MCF 10A (cell line): ENCODE results near the gene NHERF2. TPM values are rescaled to one million over a fixed set of nuclear protein-coding genes. Genes with fewer than 3 reads are reported as not detected.
"Not testable (repeated sequence)": the region's sequence is repeated elsewhere in the genome, so short reads cannot be mapped to it uniquely, and the experiment has no call there.

Experiments used
- BruUV-seq: library from RNA; stranded (reverse); fragments of 400-500 nt; replicated peaks from 2 replicates; lab custom pipeline; 2021; lab: Mats Ljungman, UMichigan
- CTCF ChIA-PET: fragments of 300-600 bp; sonication (Branson Sonifier 250); formaldehyde crosslinking; extraction: SDS; loops from one replicate; lab custom pipeline; 2021; ENCODE audit warnings: antibody characterized with exemption, inconsistent platforms; lab: Yijun Ruan, JAX
- POLR2A ChIA-PET: fragments of 300-600, 350-650 bp; sonication (Branson Sonifier 250); formaldehyde crosslinking; extraction: SDS; loops from one replicate; lab custom pipeline; 2020; ENCODE audit warnings: antibody characterized with exemption, inconsistent platforms; lab: Yijun Ruan, JAX
- DNase-seq: peaks from one replicate; pipeline ENCODE4 v3.0.0-alpha.2; 2018; ENCODE audit not compliant: unreplicated experiment
- H3K27ac Mint-ChIP-seq: one replicate; pipeline ENCODE4 v1.8.0; 2022; ENCODE audit warnings: mild to moderate bottlenecking, low read depth, mixed read lengths; ENCODE audit not compliant: unreplicated experiment
- H3K27me3 Mint-ChIP-seq: one replicate; pipeline ENCODE4 v1.8.0; 2022; ENCODE audit warnings: mixed read lengths; ENCODE audit not compliant: insufficient read depth, unreplicated experiment
- H3K36me3 Mint-ChIP-seq: one replicate; pipeline ENCODE4 v1.8.0; 2022; ENCODE audit warnings: mild to moderate bottlenecking, moderate library complexity, mixed read lengths; ENCODE audit not compliant: insufficient read depth, unreplicated experiment
- H3K4me1 Mint-ChIP-seq: one replicate; pipeline ENCODE4 v1.8.0; 2022; ENCODE audit warnings: mixed read lengths; ENCODE audit not compliant: insufficient read depth, unreplicated experiment
- H3K4me3 Mint-ChIP-seq: one replicate; pipeline ENCODE4 v1.8.0; 2022; ENCODE audit warnings: mild to moderate bottlenecking, moderate library complexity, mixed read lengths; ENCODE audit not compliant: unreplicated experiment
- H3K9me3 Mint-ChIP-seq: one replicate; pipeline ENCODE4 v1.8.0; 2022; ENCODE audit warnings: mixed read lengths; ENCODE audit not compliant: unreplicated experiment
- CTCF ChIP-seq: fragments of 200-600 bp; IDR thresholded peaks from one replicate; pipeline ENCODE4 v1.8.0; 2022; ENCODE audit warnings: antibody characterized with exemption, mild to moderate bottlenecking; ENCODE audit not compliant: unreplicated experiment
- intact Hi-C: fragments of 100-400 bp; cut with micrococcal nuclease; formaldehyde crosslinking; loops from 2 replicates; pipeline ENCODE4 v1.14.1; 2022
- total RNA-seq: library from RNA; stranded (reverse); gene quantifications from 2 replicates; pipeline ENCODE4 v1.2.3, GENCODE V29; 2022

Gene NHERF2
- total RNA-seq, 1 experiment from 2014 or later = 14.5 TPM

DNA sequence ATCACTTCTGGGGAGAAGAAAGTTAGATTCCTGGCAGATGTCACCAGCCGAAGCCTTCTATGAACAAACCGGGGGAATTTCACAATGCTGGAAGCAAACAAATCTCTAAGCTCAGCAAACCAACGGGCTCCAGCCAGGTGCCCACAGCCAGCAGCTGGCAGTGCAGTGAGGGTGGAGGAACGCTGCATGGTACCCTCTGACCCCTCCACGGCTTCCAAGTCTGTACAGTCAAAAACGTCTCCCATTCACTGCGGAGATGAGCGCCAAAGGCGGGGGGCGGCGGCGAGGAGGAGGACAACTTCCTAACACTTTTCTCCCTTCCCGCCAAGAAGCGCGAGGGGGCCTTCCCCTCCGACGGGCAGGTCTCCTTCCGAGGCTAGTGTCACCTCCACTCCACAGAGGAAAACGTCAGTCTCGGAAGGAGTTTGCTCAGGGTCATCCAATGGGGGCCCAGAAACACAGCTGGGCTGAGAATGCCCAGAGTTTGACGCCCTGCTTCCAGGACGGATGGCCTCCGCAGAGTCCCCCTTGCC is 18.0 kb upstream of the NHERF2 start:
- TF ChIP-seq CTCF = no peak
- Mint-ChIP-seq H3K36me3 (peaks cover 26% of the 10 kb centered on the region), H3K4me1 (peaks cover 17% of the 10 kb centered on the region), H3K4me3 (peak overlapping the region; percentile 79), H3K9me3 (no peaks in the 10 kb centered on the region), H3K27ac (peak overlapping the region; percentile 85), H3K27me3 (no peaks in the 10 kb centered on the region)
- POLR2A ChIA-PET = interaction anchor here (0.6 to 4.2 kb wide), 41 partner anchors 8 to 523 kb away, joined by 3 to 72 read pairs (median 5); partner anchors contain the start of genes ECI1, FAHD1, GFER and HAGH
- intact Hi-C loops = no loop called here
- CTCF ChIA-PET = interaction anchor here (0.6 to 1.8 kb wide), 5 partner anchors 19 to 179 kb away, joined by 3 to 9 read pairs (median 4); partner anchors contain the start of genes NTHL1 and TSC2
- TSS peak; percentile 54 for BruUV-seq
- DNase-seq = peak; percentile 67

- POLR2A ChIA-PET = interaction anchor here (0.8 to 4.2 kb wide), 27 partner anchors 10 to 506 kb away, joined by 3 to 72 read pairs (median 6); partner anchors contain the start of genes ECI1, GFER, NDUFB10 and NHERF2
- H3K36me3 Mint-ChIP-seq = peaks cover 23% of the 10 kb centered on the region
- no TSS peak for BruUV-seq
- H3K27ac Mint-ChIP-seq = peak overlapping the region; percentile 97
- DNase-seq = no peak
- TF ChIP-seq CTCF = no peak
- H3K9me3 Mint-ChIP-seq = no peaks in the 10 kb centered on the region
- intact Hi-C loops = no loop called here
- H3K4me1 Mint-ChIP-seq = peaks cover 17% of the 10 kb centered on the region
- CTCF ChIA-PET = interaction anchor here (0.6 to 1.8 kb wide), 4 partner anchors 14 to 131 kb away, joined by 3 to 9 read pairs (median 4); no protein-coding TSS in a partner anchor
- H3K27me3 Mint-ChIP-seq = no peaks in the 10 kb centered on the region
- H3K4me3 Mint-ChIP-seq = peak overlapping the region; percentile 79
Measured at GRCh38 chr16:2009164-2009711, 17.5 kb upstream of the NHERF2 start.

DNA sequence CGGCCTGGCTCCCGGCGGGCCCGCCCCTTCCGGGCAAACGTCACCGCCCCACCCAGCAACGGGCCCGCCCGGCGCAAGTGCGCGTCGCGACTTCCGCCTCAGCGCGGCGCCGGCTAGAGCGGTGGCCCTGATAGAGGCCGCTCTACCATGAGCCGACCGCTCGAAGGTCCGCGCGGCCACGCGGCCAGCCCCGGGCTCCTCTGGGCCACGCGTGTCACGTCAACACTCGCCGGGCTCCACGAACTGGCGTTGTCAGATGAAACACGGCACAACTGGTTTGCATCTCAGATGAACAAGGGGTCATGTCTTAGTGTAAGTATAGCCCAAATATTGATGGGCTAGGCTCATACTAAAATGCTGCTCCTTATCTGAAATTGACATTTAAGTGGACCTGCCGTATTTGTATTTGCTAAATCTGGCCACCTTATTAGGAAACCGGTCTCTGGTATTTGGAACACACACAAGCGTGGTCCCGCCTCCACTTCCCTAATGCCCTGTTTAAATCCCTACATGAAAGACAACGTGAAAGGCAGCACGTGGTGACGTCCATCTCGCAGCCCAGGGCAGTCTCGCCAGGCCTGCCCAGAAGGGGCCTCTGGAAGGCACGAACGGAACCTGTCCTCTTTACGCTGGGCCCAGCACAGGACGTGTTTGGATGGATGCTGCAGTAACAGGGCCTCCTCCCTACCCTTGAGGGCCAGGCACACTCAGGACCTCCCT is 16.8 kb upstream of the NHERF2 start, which contains the start of gene ZNF598:
ZNF598 (minus strand) TSS at position 31 of the 720 bp plus-strand sequence.
- Mint-ChIP-seq H3K4me3 (peak within 1 kb of the TSS; percentile 79), H3K4me1 (peaks cover 17% of the 10 kb centered on the region), H3K27ac (peak within 1 kb of the TSS; percentile 97), H3K9me3 (no peaks in the 10 kb centered on the region), H3K27me3 (no peaks in the 10 kb centered on the region), H3K36me3 (peaks cover 18% of the 10 kb centered on the region)
- intact Hi-C loops = no loop called here
- no peak for TF ChIP-seq CTCF
- DNase-seq = peak; percentile 86
- CTCF ChIA-PET = interaction anchor here (0.9 kb wide), 1 partner anchor 13 kb away, joined by 4 read pairs; no protein-coding TSS in a partner anchor
- TSS peak; percentile 85 for BruUV-seq
- POLR2A ChIA-PET = interaction anchor here (0.8 to 4.2 kb wide), 13 partner anchors 14 to 236 kb away, joined by 3 to 72 read pairs (median 13); partner anchors contain the start of genes GFER, NDUFB10, NHERF2 and NTHL1

GRCh38 chr16:2011726-2012125 is 15.0 kb upstream of the NHERF2 start:
- H3K4me1 Mint-ChIP-seq = peaks cover 14% of the 10 kb centered on the region
- BruUV-seq, H3K9me3 Mint-ChIP-seq, DNase-seq, H3K4me3 Mint-ChIP-seq, H3K27me3 Mint-ChIP-seq, H3K36me3 Mint-ChIP-seq, intact Hi-C loops: not testable (repeated sequence)
- POLR2A ChIA-PET = interaction anchor here (0.7 to 2.3 kb wide), 5 partner anchors 47 to 143 kb away, joined by 3 to 13 read pairs (median 6); partner anchors contain the start of genes RPS2 and TRAF7
- CTCF ChIA-PET = interaction anchor here (0.6 to 1.6 kb wide), 5 partner anchors 16 to 1305 kb away, joined by 3 to 4 read pairs (median 3); no protein-coding TSS in a partner anchor
- peak overlapping the region; percentile 35 for H3K27ac Mint-ChIP-seq
